OCI-LY3 (cell line): ENCODE results near the gene TBC1D22B.

Experiments used
- H2AFZ ChIP-seq: fragments of 200-600, 300-600 bp; shearing (Covaris generic); 2 replicates; pipeline ENCODE4 v1.6.0; 2014; ENCODE audit warnings: antibody characterized with exemption, low read depth, low read length
- H3K27ac ChIP-seq: fragments of 200-600, 300-600 bp; sonication (generic); 2 replicates; pipeline ENCODE4 v1.5.1; 2014; ENCODE audit warnings: mild to moderate bottlenecking, low read length, moderate library complexity, mixed read lengths
- H3K27me3 ChIP-seq: fragments of 200-600, 300-600 bp; sonication (generic); 2 replicates; pipeline ENCODE4 v1.6.1; 2014; ENCODE audit warnings: low read depth, low read length, mixed read lengths
- H3K36me3 ChIP-seq: fragments of 200-600, 300-600 bp; sonication (generic); replicated peaks from 2 replicates; pipeline ENCODE3; 2014; ENCODE audit warnings: low read depth, low read length, mixed read lengths
- H3K4me1 ChIP-seq: fragments of 300-600, 200-600 bp; sonication (generic); 2 replicates; pipeline ENCODE4 v1.6.1; 2014; ENCODE audit warnings: low read length, mixed read lengths
- H3K4me2 ChIP-seq: fragments of 200-600, 300-600 bp; sonication (generic); 2 replicates; pipeline ENCODE4 v1.6.1; 2014; ENCODE audit warnings: low read length, mixed read lengths
- H3K4me3 ChIP-seq: fragments of 300-600, 200-600 bp; sonication (generic); 2 replicates; pipeline ENCODE4 v1.5.1; 2014; ENCODE audit warnings: antibody characterized with exemption, mild to moderate bottlenecking, low read length, moderate library complexity
- H3K79me2 ChIP-seq: fragments of 300-600, 200-600 bp; shearing (Covaris generic); 2 replicates; pipeline ENCODE4 v1.6.1; 2014; ENCODE audit warnings: mild to moderate bottlenecking, low read length, mixed read lengths
- H3K9ac ChIP-seq: fragments of 300-600, 200-600 bp; shearing (Covaris generic); 2 replicates; pipeline ENCODE4 v1.6.0; 2014; ENCODE audit warnings: mild to moderate bottlenecking, low read length, moderate library complexity
- H3K9me3 ChIP-seq: fragments of 200-600, 300-600 bp; shearing (Covaris generic); 2 replicates; pipeline ENCODE4 v1.6.1; 2014; ENCODE audit warnings: low read length, mixed read lengths; ENCODE audit not compliant: insufficient read depth
- H4K20me1 ChIP-seq: fragments of 200-600, 300-600 bp; sonication (generic); 2 replicates; pipeline ENCODE4 v1.6.1; 2016; ENCODE audit warnings: low read length, mixed read lengths; ENCODE audit not compliant: insufficient read depth
- CTCF ChIP-seq: fragments of 200-600, 300-600 bp; sonication (generic); IDR thresholded peaks from 2 replicates; pipeline ENCODE4 v1.5.1; 2014; ENCODE audit warnings: antibody characterized with exemption, low read length, low read depth
- EZH2phosphoT487 ChIP-seq: fragments of 200-600 bp; shearing (Covaris generic); IDR thresholded peaks from 2 replicates; pipeline ENCODE4 v1.6.1; 2018; ENCODE audit warnings: antibody characterized with exemption, mixed run types, low read depth

The TBC1D22B gene

GRCh38 chr6:37243131-37243815, 14.3 kb upstream of the TBC1D22B start:
- Histone ChIP-seq H3K36me3 (no peaks in the 10 kb centered on the region), H3K9ac (no peak overlapping the region), H3K4me1 (peaks cover 15% of the 10 kb centered on the region), H3K4me2 (no peak overlapping the region), H3K4me3 (no peak overlapping the region), H3K79me2 (no peaks in the 10 kb centered on the region), H3K27ac (no peak overlapping the region), H4K20me1 (no peaks in the 10 kb centered on the region), H3K9me3 (no peaks in the 10 kb centered on the region), H2AFZ (no peak overlapping the region), H3K27me3 (peaks cover 7% of the 10 kb centered on the region)
- no peak for TF ChIP-seq CTCF
- no peak for TF ChIP-seq EZH2phosphoT487

- Histone ChIP-seq H2AFZ (no peak overlapping the region), H4K20me1 (no peaks in the 10 kb centered on the region), H3K4me1 (peaks cover 15% of the 10 kb centered on the region), H3K4me2 (no peak overlapping the region), H3K9ac (no peak overlapping the region), H3K4me3 (no peak overlapping the region), H3K79me2 (no peaks in the 10 kb centered on the region), H3K27me3 (peaks cover 13% of the 10 kb centered on the region), H3K9me3 (no peaks in the 10 kb centered on the region), H3K36me3 (no peaks in the 10 kb centered on the region), H3K27ac (no peak overlapping the region)
- TF ChIP-seq EZH2phosphoT487 (no peak), CTCF (no peak)
These were observed 13.7 kb upstream of the TBC1D22B start for GRCh38 chr6:37243816-37244370.

GRCh38 chr6:37244430-37245310, 12.9 kb upstream of the TBC1D22B start:
- no peaks in the 10 kb centered on the region for H3K9me3 ChIP-seq
- no peak overlapping the region for H3K27ac ChIP-seq
- H3K4me2 ChIP-seq = no peak overlapping the region
- H3K27me3 ChIP-seq = peaks cover 19% of the 10 kb centered on the region
- no peaks in the 10 kb centered on the region for H3K36me3 ChIP-seq
- H4K20me1 ChIP-seq = no peaks in the 10 kb centered on the region
- H3K79me2 ChIP-seq = no peaks in the 10 kb centered on the region
- H3K9ac ChIP-seq = no peak overlapping the region
- H3K4me1 ChIP-seq = peaks cover 15% of the 10 kb centered on the region
- TF ChIP-seq CTCF (no peak), EZH2phosphoT487 (no peak)
- no peak overlapping the region; the same call in 1 of the 2 replicates for H2AFZ ChIP-seq
- no peak overlapping the region for H3K4me3 ChIP-seq

- no peak overlapping the region for H3K4me3 ChIP-seq
- no peaks in the 10 kb centered on the region for H3K9me3 ChIP-seq
- TF ChIP-seq CTCF = no peak
- no peak for TF ChIP-seq EZH2phosphoT487
- H3K79me2 ChIP-seq = no peaks in the 10 kb centered on the region
- no peak overlapping the region for H3K9ac ChIP-seq
- H3K36me3 ChIP-seq = no peaks in the 10 kb centered on the region
- no peak overlapping the region for H2AFZ ChIP-seq
- H3K27ac ChIP-seq = no peak overlapping the region
- H3K27me3 ChIP-seq = peaks cover 28% of the 10 kb centered on the region
- H3K4me1 ChIP-seq = no peaks in the 10 kb centered on the region
- no peaks in the 10 kb centered on the region for H4K20me1 ChIP-seq
- no peak overlapping the region for H3K4me2 ChIP-seq
These were observed 6.3 kb upstream of the TBC1D22B start for GRCh38 chr6:37251211-37251780.
